Vagina (tissue), 2 donors: Measurements from ENCODE around the gene NAV1.

Experiments used
- POLR2A ChIP-seq, 2 donors: fragments of 450-650 bp; IDR thresholded peaks; one replicate each; pipeline ENCODE4 v1.6.1; 2017; ENCODE audit warnings: antibody characterized with exemption in 2 of 2, mild to moderate bottlenecking in 2 of 2, moderate library complexity in 2 of 2
- TF ChIP-seq, protein P1 (sequence below), 3 experiments: fragments of 450-650 bp in 2 of 3; fragments of 200-600 bp in 1 of 3; sonication (generic) in 1 of 3; IDR thresholded peaks; one replicate each; pipeline ENCODE4 v1.5.1; 2017 to 2019; ENCODE audit warnings: antibody characterized with exemption in 3 of 3, mild to moderate bottlenecking in 2 of 3, moderate library complexity in 2 of 3

DNA sequence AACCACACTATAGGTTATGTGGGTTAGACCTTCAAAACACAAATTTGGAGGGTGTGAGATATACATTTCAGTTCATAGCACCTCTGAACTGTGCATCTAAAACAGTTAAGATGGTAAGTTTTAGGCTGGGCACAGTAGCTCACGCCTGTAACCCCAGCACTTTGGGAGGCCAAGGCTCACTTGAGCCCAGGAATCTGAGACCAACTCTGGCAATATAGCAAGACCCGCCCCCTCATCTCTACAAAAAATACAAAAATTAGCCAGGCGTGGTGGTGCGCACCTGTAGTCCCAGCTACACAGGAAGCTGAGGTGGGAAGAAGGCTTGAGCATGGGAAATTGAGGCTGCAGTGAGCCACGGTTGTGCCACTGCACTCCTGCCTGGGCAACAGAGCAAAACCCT, 47.9 kb downstream of the NAV1 start:
- TF ChIP-seq, protein P1, sequence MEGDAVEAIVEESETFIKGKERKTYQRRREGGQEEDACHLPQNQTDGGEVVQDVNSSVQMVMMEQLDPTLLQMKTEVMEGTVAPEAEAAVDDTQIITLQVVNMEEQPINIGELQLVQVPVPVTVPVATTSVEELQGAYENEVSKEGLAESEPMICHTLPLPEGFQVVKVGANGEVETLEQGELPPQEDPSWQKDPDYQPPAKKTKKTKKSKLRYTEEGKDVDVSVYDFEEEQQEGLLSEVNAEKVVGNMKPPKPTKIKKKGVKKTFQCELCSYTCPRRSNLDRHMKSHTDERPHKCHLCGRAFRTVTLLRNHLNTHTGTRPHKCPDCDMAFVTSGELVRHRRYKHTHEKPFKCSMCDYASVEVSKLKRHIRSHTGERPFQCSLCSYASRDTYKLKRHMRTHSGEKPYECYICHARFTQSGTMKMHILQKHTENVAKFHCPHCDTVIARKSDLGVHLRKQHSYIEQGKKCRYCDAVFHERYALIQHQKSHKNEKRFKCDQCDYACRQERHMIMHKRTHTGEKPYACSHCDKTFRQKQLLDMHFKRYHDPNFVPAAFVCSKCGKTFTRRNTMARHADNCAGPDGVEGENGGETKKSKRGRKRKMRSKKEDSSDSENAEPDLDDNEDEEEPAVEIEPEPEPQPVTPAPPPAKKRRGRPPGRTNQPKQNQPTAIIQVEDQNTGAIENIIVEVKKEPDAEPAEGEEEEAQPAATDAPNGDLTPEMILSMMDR (IDR thresholded peaks at IDR 0.05) = no peak
- no peak for TF ChIP-seq POLR2A (IDR thresholded peaks at IDR 0.05)
